Subcutaneous adipose tissue (tissue), 4 donors: ENCODE results near the gene FAF2. TPM values are rescaled to one million over a fixed set of nuclear protein-coding genes. Genes with fewer than 3 reads are reported as not detected.

ENCODE experiments used
- CTCF ChIP-seq: fragments of 450-650 bp; IDR thresholded peaks from one replicate; pipeline ENCODE4 v1.5.1; 2016; ENCODE audit warnings: low read depth, mild to moderate bottlenecking, control low read depth, antibody characterized with exemption, moderate library complexity
- total RNA-seq, 4 donors: library from RNA; depleted of rRNA; stranded (reverse); fragments of >200 nt; gene quantifications; one replicate each; pipeline ENCODE4 v1.1.0, GENCODE V29; 2016

The FAF2 gene
- total RNA-seq, 4 donors from 2014 or later = 21.9 to 32.3 (median 23.9) TPM

DNA sequence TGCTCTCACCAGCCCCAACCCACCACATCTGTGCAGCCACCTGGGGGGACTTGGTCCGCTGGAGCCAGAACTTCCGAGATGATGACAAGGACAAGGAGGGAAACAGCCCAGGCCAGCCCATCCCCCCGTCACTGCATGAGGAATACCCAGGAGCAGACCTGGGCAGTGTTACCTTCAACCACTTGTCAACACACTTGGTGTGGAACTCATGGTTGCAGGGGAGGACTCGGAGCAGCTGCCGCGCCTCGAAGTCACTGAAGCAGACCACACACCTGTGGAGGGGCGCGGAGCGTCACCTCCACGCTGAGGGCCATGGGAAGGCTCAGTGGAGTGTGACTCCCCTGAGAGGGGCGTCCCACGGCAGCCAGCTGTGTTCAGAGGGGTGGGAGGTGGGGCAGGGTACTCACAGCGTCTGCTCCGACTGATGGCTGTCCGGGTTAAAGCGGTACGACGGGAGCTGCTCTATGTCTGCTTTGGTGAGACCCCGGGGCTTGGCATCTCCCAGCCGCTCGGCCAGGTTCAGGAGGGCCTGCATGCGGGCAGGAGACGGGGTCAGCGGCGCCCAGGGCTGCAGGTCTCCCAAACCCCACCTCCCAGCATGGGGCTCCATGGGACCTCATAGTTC is 81.0 kb downstream of the FAF2 start:
- no peak for TF ChIP-seq CTCF

- no peak for TF ChIP-seq CTCF
Observed at GRCh38 chr5:176529741-176530141, 81.6 kb downstream of the FAF2 start.

GRCh38 chr5:176530393-176530982 is 82.3 kb downstream of the FAF2 start:
- no peak for TF ChIP-seq CTCF

DNA sequence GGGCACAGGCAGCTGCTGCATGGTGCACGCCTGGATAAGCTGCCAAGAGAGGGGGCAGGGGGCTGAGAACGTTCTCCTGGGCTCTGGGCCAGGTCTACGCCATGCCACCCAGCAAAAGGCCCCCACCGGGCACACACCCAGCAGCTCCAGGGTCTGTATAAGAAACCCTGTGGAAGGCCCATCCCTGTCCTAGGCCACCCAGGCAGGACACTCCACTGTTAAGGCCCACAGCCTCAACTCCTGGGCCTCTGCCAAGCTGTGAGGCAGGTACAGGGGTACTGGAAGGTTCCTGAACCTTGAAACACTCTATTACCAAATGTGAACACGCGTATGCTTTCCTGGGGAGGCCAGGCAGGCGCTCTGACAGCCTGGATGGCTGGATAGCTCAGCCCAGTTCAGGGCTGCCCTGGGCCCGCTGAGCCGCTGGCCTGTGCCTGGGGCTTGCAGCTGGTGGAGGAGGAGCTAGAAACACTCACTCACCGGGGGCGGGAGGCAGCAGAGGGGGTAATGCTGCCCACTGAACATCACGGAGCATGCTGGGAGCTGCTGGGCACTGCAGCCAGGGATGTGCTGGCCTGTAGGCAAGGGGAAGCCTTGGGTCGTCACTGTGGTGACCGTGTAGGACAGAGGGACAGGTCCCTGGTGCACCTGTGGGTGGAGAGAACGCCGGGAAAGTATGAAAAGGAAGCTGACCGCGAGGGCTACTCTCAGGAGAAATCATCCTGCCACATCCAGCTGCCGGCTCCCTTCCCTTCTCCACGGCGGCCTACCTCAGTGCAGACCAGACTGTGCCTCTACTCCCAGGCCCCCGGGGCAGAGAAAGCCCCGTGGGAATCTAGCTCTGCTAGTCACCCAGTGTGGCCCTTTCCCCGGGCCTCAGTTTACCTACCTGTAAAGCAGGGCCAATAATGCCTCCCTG is 83.1 kb downstream of the FAF2 start:
- TF ChIP-seq CTCF = no peak

GRCh38 chr5:176531902-176532493 is 83.8 kb downstream of the FAF2 start:
- no peak for TF ChIP-seq CTCF

GRCh38 chr5:176532795-176533194 is 84.6 kb downstream of the FAF2 start:
- TF ChIP-seq CTCF = no peak

- TF ChIP-seq CTCF = no peak
Observed at GRCh38 chr5:176533390-176533789, 85.2 kb downstream of the FAF2 start.
